Measurements from ENCODE around the gene PRPF38B. TPM values are rescaled to one million over a fixed set of nuclear protein-coding genes. Genes with fewer than 3 reads are reported as not detected.
A peak's percentile ranks its signal among the peaks of the same experiment; 100 is the strongest.

The PRPF38B gene
- total and polyA plus RNA-seq, 9 of the 15 experiments (the other 6 are each of a cell fraction or from before 2014, with no cell fraction given) = 25.3 to 85.5 (median 66.4) TPM

GRCh38 chr1:108746382-108747170 is 54.5 kb downstream of the PRPF38B start, which contains the start of gene STXBP3 (continued):
- TF ChIP-seq ZNF282 (CRISPR knock-in tag; IDR thresholded peaks at IDR 0.05) (0 out of 2 replicates have a peak, but pooled peaks have one; percentile 76), OTX1 (CRISPR knock-in tag; IDR thresholded peaks at IDR 0.05) (peak; percentile 71; the same call in 1 of the 2 replicates), CBX3 (IDR thresholded peaks at IDR 0.05; ENCODE audit: borderline replicate concordance in 1 of 2, low read length in 2 of 2) (peak in 1 of 2 experiments; percentile 99; a peak in 2 of 3 replicates), SMAD4 (CRISPR knock-in tag; conservative IDR thresholded peaks at IDR 0.05) (peak; percentile 79), NR2F6 (CRISPR knock-in tag; IDR thresholded peaks at IDR 0.05) (no peak), MTA1 (IDR thresholded peaks at IDR 0.05; ENCODE audit: borderline replicate concordance) (peak; percentile 75), ZFP1 (CRISPR knock-in tag; IDR thresholded peaks at IDR 0.05) (0 out of 2 replicates have a peak, but pooled peaks have one; percentile 76), RNF2 (IDR thresholded peaks at IDR 0.05) (peak; percentile 67), HMG20B (CRISPR knock-in tag; IDR thresholded peaks at IDR 0.05) (no peak), KLF6 (CRISPR knock-in tag; IDR thresholded peaks at IDR 0.05; ENCODE audit: borderline replicate concordance) (0 out of 2 replicates have a peak, but pooled peaks have one; percentile 62), BCL6 (CRISPR knock-in tag; IDR thresholded peaks at IDR 0.05) (no peak), SRSF1 (IDR thresholded peaks at IDR 0.05; ENCODE audit: low read depth, low read length) (peak; percentile 80; the same call in 1 of the 2 replicates), ETS2 (tag; IDR thresholded peaks at IDR 0.05; ENCODE audit: borderline replicate concordance, poor library complexity, severe bottlenecking) (no peak), STAT5B (CRISPR knock-in tag; IDR thresholded peaks at IDR 0.05) (no peak), PTBP1 (IDR thresholded peaks at IDR 0.05; ENCODE audit: low read depth, low read length) (no peak), SIN3A (IDR thresholded peaks at IDR 0.05; ENCODE audit: borderline replicate concordance in 2 of 2, control insufficient read depth in 1 of 2, low read depth in 2 of 2, low read length in 2 of 2) (peak in 1 of 2 experiments; percentile 62; a peak in 1 of 4 replicates), BACH1 (tag; IDR thresholded peaks at IDR 0.05) (0 out of 2 replicates have a peak, but pooled peaks have one; percentile 23), FOXO4 (CRISPR knock-in tag; IDR thresholded peaks at IDR 0.05) (0 out of 2 replicates have a peak, but pooled peaks have one; percentile 45), CSDE1 (IDR thresholded peaks at IDR 0.05) (peak in 1 of 2 experiments; percentile 82; a peak in 2 of 4 replicates), CBX5 (IDR thresholded peaks at IDR 0.05; ENCODE audit: borderline replicate concordance, low read depth) (no peak; the same call in 1 of the 2 replicates)
- TF ChIP-seq, protein P1, sequence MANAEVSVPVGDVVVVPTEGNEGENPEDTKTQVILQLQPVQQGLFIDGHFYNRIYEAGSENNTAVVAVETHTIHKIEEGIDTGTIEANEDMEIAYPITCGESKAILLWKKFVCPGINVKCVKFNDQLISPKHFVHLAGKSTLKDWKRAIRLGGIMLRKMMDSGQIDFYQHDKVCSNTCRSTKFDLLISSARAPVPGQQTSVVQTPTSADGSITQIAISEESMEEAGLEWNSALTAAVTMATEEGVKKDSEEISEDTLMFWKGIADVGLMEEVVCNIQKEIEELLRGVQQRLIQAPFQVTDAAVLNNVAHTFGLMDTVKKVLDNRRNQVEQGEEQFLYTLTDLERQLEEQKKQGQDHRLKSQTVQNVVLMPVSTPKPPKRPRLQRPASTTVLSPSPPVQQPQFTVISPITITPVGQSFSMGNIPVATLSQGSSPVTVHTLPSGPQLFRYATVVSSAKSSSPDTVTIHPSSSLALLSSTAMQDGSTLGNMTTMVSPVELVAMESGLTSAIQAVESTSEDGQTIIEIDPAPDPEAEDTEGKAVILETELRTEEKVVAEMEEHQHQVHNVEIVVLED (CRISPR knock-in tag; IDR thresholded peaks at IDR 0.05) = peak; percentile 61
- TF ChIP-seq, protein P2, sequence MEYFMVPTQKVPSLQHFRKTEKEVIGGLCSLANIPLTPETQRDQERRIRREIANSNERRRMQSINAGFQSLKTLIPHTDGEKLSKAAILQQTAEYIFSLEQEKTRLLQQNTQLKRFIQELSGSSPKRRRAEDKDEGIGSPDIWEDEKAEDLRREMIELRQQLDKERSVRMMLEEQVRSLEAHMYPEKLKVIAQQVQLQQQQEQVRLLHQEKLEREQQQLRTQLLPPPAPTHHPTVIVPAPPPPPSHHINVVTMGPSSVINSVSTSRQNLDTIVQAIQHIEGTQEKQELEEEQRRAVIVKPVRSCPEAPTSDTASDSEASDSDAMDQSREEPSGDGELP (CRISPR knock-in tag; IDR thresholded peaks at IDR 0.05; ENCODE audit: borderline replicate concordance) = peak; percentile 91
- TF ChIP-seq, protein P3, sequence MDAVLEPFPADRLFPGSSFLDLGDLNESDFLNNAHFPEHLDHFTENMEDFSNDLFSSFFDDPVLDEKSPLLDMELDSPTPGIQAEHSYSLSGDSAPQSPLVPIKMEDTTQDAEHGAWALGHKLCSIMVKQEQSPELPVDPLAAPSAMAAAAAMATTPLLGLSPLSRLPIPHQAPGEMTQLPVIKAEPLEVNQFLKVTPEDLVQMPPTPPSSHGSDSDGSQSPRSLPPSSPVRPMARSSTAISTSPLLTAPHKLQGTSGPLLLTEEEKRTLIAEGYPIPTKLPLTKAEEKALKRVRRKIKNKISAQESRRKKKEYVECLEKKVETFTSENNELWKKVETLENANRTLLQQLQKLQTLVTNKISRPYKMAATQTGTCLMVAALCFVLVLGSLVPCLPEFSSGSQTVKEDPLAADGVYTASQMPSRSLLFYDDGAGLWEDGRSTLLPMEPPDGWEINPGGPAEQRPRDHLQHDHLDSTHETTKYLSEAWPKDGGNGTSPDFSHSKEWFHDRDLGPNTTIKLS (IDR thresholded peaks at IDR 0.05; ENCODE audit: borderline replicate concordance, low read depth) = peak; percentile 71; the same call in 1 of the 2 replicates

Measured in K562 (cell line).